HG03460 (cell line): ENCODE measurements around the gene MED12L.
"Not testable (repeated sequence)": the region's sequence is repeated elsewhere in the genome, so short reads cannot be mapped to it uniquely, and the experiment has no call there.

Experiments
- ATAC-seq: cut with Tn5 transposase; IDR thresholded peaks from one replicate; pipeline ENCODE4 v1.9.1; 2021; ENCODE audit not compliant: unreplicated experiment

The MED12L gene

GRCh38 chr3:151234825-151235224 is 149.4 kb downstream of the MED12L start:
- ATAC-seq: no peak

DNA sequence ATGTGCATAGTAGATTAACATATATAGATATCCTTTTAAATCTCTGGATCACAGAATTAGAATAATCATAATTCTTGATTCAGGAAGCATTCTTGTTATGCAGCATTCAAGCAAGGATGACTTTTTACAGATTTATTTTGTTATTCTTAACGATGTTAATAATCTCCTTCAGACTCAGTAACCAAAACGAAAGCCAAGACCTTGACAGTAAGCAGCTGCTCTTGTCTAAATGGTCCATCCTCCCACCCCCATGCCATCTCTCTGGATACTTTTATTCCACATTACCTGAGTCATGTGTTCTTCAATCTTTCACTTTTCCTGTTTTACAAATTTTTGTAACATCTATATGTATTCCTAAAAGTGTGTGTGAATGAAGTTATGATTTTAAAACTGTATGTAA is 150.9 kb downstream of the MED12L start:
- no peak for ATAC-seq

DNA sequence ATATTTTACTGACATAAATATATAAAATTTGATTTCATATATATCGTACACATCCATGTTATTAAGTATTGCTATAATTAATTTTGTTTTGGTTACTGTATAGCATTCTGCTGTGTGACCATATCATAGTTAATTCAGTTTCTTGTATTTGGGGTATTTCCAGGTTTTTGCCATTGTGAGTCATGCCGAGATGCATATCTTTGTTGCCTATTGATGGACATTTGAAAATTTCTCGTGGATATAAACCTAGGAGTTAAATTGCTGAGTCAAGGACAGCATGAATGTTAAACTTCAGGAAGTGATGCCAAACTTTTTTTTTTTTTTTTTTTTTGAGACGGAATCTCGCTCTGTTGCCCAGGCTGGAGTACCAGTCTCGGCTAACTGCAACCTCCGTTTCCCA is 151.3 kb downstream of the MED12L start:
- ATAC-seq: no peak

GRCh38 chr3:151242006-151242405 is 156.5 kb downstream of the MED12L start:
- not testable (repeated sequence) for ATAC-seq

DNA sequence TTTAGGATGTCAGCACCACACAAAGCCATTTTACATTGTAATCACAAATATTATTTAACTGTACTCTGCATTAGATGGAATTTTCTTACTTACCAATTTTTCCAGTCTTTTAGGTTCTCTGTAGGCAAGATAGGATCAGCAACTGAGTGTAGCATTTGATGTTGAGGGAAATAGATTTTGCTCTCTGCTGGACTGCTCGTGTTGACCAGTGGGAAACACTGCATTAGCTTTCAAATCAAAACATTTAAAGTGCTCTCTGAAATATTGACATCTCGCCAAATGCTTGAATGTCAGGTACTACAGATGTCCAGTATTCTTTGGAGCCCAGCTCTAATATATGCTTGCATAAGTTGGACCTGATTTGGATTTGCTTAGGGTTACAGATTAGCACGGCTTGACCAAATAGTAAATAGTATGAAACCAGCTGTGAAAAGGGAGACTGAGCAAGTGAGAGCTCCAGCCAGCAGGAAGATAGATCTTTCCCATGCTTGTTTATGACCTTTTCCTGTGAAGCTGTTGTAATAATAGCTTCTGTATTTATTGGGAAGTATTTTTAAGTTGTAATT is 163.4 kb downstream of the MED12L start:
- no peak for ATAC-seq

DNA sequence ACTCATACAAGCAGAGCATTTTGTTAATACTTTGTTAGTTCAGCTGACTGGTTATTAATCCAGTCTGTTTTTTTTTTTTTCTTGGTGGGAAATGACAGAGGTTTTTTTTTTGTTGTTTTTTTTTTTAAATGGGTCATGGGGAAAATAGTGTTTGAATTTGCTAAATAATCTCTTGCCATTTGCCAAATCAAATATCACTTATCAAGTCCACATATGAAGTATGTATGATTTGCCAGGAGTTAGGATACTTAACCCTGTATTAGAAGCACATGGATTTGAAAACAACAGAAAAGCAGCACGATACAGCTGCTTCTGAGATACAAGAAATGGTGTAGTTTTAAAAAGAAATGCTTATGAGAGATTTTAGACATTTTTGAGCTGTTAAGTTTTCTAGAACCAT is 171.3 kb downstream of the MED12L start:
- ATAC-seq: no peak

DNA sequence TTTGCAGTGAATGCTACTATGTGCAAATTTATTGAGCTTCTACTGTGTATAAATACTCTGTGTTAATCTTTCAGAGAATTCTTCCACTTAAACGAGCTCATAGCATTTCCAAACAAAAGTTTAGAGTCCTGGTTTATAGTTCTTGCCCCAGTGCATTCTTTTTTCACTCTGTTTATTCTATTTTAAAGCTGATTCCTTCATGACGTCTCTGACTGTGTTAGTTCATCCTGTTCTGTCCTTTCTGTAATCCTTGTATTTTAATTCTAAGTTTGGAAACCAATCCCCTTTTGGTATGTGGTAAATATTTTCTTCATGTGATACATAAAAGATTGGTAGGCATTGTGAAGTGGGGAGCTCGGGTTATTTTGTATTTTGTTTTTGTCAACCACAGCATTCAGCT is 174.2 kb downstream of the MED12L start:
- ATAC-seq: no peak

- ATAC-seq: no peak
Observed at GRCh38 chr3:151262871-151263525, 177.5 kb downstream of the MED12L start.

DNA sequence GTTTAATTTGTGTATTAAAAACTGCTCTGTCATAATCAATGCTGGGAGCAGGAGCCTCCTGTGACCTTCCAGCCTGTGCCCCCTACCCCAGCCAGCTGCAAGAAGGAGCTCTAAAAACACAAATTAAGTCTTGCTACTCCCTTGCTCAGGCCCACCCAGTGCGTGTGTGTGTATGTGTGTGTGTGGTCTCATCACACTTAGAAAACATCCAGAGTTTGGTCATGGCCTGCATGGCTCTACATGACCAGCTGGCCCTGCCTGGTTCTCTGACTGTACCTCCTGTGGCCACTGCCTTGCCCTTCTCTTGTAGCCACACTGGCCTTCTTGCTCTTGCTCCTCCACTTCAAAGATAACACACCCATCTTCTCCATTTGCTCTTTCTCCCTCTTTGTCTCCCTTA is 179.1 kb downstream of the MED12L start:
- ATAC-seq: no peak

DNA sequence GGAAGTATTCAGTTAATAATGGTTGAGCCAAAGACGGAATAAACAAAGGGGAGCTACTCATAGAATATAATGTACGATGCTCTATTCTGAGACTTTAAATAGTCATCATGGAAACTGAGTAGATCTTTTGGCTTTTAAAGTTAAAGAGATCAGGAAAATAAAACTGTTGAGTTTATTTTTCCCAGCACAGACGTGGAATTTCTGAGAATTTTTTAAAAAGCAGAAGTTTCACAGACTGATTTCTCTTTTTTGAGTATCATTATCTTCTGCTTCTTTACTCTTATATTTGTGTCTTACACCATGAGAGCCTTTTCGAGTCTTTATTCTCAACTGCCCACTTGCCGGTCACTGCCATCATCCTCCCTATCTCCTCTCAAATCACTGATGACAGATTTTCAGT is 179.7 kb downstream of the MED12L start:
- ATAC-seq: no peak

DNA sequence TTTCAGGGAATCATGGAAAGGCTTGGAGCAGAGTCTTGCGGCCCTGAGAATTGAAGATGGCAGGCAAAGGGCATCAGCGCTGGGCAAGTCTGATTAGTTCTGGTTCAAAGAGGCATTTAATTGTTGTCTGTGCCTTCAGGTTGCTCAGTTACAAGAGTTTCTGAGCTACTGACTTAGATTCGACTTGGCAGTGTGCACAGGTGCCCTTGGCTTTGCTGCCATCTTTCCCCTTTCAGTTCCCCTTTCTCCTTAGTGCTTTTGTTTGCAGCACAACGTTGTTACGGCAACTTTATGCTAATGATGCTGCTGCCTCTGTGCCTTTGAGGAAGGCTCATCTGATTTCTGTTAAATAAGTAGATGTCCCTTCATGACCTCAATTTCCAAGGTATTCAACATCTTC is 180.4 kb downstream of the MED12L start:
- peak; percentile 95 for ATAC-seq

- ATAC-seq: no peak
Observed at GRCh38 chr3:151267066-151267465, 181.6 kb downstream of the MED12L start.

GRCh38 chr3:151268267-151269235 is 183.1 kb downstream of the MED12L start:
- peak; percentile 65 for ATAC-seq

DNA sequence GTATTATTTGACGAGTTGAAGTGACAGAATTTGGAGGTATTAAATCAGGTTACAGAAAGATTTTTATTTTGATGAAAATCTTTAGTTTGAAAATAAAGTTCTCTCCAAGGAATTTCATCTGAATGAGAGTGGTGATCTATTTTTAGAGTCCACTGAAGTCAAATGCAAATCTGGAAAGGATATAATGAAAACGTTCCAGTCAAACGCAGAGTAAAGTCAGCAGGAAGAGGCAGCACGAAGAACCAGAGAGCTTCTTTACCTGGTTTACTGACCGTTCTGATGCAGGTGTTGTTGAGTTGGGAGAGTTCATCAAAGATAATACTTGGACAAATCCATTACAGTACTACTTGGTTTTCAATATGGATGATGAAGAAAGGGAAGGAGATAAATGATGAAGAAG is 184.2 kb downstream of the MED12L start:
- ATAC-seq: no peak

GRCh38 chr3:151275091-151275490 is 189.6 kb downstream of the MED12L start:
- no peak for ATAC-seq

DNA sequence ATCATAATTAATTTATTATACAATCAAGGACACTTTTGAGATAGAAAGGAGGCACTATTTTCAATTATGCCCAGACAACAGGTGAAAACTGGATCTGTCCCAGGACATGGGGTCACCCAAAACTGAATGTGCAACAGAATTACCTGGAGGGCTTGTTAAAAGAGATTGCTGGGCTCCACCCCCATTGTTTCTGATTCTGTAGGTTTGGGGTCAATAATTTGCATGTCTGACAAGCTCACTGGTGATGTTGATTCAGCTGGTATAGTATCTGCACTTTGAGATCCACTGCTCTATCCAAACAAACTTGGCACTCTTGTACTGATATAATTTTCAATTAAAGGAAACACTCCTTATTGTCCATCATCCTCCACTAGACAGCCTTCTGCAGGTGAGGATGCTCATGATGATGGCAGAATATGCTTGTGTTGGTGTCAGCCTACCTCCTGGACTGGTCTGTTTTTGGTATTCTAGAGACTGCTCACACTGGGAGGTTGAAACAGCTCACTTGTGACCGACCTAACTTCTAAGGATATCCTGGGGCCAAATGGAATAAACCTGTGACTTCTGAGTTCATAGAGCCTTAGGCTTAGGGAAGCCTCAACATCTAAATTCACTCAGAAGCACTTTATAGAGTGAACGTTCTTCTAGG is 190.7 kb downstream of the MED12L start:
- ATAC-seq: peak; percentile 33

DNA sequence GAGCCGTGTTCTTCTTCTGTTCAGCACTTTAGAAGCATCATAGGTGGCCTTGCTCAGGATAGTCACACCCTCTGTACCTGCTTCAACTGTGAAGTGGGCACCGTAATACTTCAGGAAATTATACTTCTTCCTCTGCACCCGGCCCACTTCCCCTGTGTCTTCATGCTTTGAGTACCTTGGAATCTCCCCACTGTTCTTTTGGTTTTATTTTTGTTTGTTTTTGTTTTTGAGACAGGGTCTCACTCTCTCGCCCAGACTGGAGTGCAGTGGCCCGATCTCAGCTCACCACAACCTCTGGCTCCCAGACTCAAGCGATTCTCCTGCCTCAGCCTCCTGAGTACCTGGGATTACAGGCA is 191.2 kb downstream of the MED12L start:
- ATAC-seq: peak; percentile 82

DNA sequence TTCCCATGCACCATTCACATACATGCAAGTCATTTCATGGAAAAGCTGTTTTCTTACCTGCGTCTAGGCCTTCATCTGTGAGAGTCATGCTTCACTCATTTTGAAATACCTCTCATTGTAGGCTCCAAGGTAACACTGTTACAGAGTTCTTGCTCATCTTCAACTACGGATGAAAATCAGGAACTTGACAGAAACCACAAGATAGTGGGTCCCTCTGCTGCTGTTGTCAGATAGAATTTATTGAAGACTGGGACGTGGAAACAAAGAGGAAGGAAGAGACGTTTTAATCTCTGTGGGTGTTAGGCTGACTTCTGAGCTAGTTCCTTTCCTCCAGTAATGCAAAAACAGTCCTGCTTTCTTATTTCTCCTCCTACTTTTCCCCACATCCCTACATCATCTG is 192.8 kb downstream of the MED12L start, which contains the start of gene P2RY14:
P2RY14 (minus strand) TSS at position 313 of the 400 bp plus-strand sequence. CDS start 64,226 bp downstream, outside the sequence.
- ATAC-seq: no peak

DNA sequence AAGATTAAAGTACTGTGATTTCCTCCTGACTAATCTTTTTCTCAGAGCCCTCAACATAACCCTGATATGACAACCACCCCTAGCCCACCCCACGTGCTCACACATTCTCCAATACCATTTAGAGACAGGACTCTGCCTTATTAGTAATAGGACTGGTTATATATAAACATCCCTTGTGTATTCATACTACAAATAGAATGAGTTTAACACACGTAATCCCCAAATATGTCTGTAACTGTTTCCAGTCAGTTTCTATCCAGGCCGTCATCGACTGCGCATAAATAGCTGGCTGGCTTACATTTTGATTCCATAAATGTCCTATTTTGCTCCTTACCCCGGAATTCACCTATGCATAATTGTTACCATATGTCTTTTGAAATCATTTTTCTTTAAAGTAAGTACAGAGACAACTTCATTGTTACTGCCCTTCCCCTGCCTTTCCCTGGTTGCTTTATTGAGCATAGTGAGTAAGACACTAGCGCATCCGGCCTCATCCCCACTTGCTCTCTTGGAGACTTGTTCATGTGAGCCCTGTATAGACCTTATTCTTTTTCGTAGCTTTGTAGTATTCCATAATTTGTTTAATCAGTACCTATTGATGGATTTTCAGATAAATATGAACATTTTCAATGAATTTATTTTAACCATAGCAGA is 196.3 kb downstream of the MED12L start:
- no peak for ATAC-seq

DNA sequence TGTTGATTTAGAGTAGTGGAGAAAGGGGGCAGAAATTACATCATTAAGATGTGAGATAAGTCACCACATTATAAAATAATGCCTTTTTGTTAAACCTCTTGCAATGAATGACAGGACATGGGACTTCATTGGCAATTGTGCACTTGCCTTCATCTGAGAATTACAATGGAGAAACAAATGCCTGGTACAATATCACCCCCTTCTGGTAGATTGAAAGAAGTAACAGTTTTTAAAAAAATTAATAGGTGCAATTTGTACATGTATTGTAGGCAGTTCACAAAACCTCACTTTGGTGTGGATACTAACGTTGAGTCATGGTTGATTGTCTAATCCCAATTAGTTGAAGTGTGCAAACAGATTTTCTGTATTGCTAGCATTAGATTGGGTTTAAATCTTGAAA is 197.5 kb downstream of the MED12L start:
- no peak for ATAC-seq

GRCh38 chr3:151283387-151283786 is 197.9 kb downstream of the MED12L start:
- no peak for ATAC-seq
